Stimulated activated CD4-positive, alpha-beta T cell treated with anti-CD3 and anti-CD28 coated beads, Interleukin-1b, Interleukin-23, amount 100 ng/mL, for 1 hour (primary cell): ENCODE data around the gene SNCA.

ENCODE experiments used
- DNase-seq, 2 donors: peaks; one replicate each; pipeline ENCODE4 v3.0.0-alpha.2; 2020; ENCODE audit warnings: low read depth in 2 of 2

The SNCA gene

GRCh38 chr4:89836897-89837384 is at the start of gene SNCA:
Gene SNCA (minus strand): TSS chr4:89837161. CDS start chr4:89835667, 1,494 bp downstream.
- DNase-seq: no peak

GRCh38 chr4:89879215-89879614 is 42.3 kb upstream of the SNCA start:
- DNase-seq: no peak

GRCh38 chr4:89878611-89879010 is 41.6 kb upstream of the SNCA start:
- no peak for DNase-seq

GRCh38 chr4:89876548-89876947 is 39.6 kb upstream of the SNCA start:
- no peak for DNase-seq

GRCh38 chr4:89871211-89871610 is 34.2 kb upstream of the SNCA start:
- no peak for DNase-seq

- DNase-seq: no peak
Observed at GRCh38 chr4:89868999-89869589, 32.1 kb upstream of the SNCA start.

- DNase-seq: no peak
Observed at GRCh38 chr4:89868276-89868675, 31.3 kb upstream of the SNCA start.

GRCh38 chr4:89863533-89863932 is 26.6 kb upstream of the SNCA start:
- DNase-seq: no peak

- no peak for DNase-seq
Observed at GRCh38 chr4:89860971-89861370, 24.0 kb upstream of the SNCA start.

- DNase-seq: no peak
Observed at GRCh38 chr4:89855236-89855635, 18.3 kb upstream of the SNCA start.

GRCh38 chr4:89847571-89848325 is 10.8 kb upstream of the SNCA start:
- no peak for DNase-seq

- DNase-seq: no peak
Observed at GRCh38 chr4:89839558-89839957, 2.6 kb upstream of the SNCA start.

GRCh38 chr4:89837993-89838390 is 1.0 kb upstream of the SNCA start:
- no peak for DNase-seq

GRCh38 chr4:89837385-89837992 is 528 bp upstream of the SNCA start:
- DNase-seq: no peak

- no peak for DNase-seq
Observed at GRCh38 chr4:89836031-89836745, 773 bp downstream of the SNCA start.

- DNase-seq: no peak
Observed at GRCh38 chr4:89835413-89835812, 1.5 kb downstream of the SNCA start.

- DNase-seq: no peak
Observed at GRCh38 chr4:89834486-89835209, 2.3 kb downstream of the SNCA start.

GRCh38 chr4:89829470-89830138 is 7.4 kb downstream of the SNCA start:
- no peak for DNase-seq

- no peak for DNase-seq
Observed at GRCh38 chr4:89823416-89823815, 13.5 kb downstream of the SNCA start.

- DNase-seq: no peak
Observed at GRCh38 chr4:89821612-89822011, 15.3 kb downstream of the SNCA start.

- no peak for DNase-seq
Observed at GRCh38 chr4:89820010-89820409, 17.0 kb downstream of the SNCA start.
